ENCODE measurements around the gene AFAP1L2. TPM values are rescaled to one million over a fixed set of nuclear protein-coding genes. Genes with fewer than 3 reads are reported as not detected.

Gene AFAP1L2
- total and polyA plus RNA-seq, 9 of the 15 experiments (the other 6 are each of a cell fraction or from before 2014, with no cell fraction given): 0.07 TPM; not detected in 8

DNA sequence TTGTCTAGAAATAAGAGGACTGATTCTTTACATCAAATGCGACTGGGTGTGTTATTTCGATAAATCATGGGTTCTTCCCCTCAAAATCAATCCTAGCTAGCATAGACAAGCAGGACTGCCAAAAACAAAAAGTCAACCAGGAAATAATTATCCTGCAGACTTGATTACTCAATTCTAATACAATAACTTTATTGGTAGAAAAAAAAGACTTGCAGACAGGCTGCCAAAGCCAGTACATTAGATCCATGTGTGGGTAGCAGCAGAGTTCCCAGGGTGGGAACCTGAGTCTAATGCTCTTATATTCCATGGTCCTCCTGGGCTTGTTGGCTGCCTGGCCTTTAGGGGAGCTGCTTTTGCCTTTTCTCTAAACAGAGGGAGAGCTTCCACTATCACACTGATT lies 7.8 kb downstream of the AFAP1L2 start:
- Histone ChIP-seq H3K9me3 (replicated peaks; ENCODE audit: control insufficient read depth, insufficient read depth, low read depth, low read length) (no peaks in the 10 kb centered on the region), H3K4me1 (replicated peaks in 1 of 2; ENCODE audit: control insufficient read depth in 2 of 2, insufficient read depth in 2 of 2, low read length in 2 of 2) (no peaks in the 10 kb centered on the region), H4K20me1 (replicated peaks; ENCODE audit: control insufficient read depth, insufficient read depth, low read length) (no peaks in the 10 kb centered on the region; the same call in 1 of the 2 replicates), H3K36me3 (ENCODE audit: control insufficient read depth, insufficient read depth, low read length) (no peaks in the 10 kb centered on the region), H3K79me2 (ENCODE audit: control insufficient read depth, insufficient read depth, low read length) (no peaks in the 10 kb centered on the region), H3K9me1 (ENCODE audit: control insufficient read depth, insufficient read depth, low read length) (no peaks in the 10 kb centered on the region), H3K27ac (ENCODE audit: extremely low read depth, low read depth, low read length) (no peak overlapping the region), H3K4me3 (no peak overlapping the region), H3K27me3 (ENCODE audit: control insufficient read depth in 2 of 2, insufficient read depth in 2 of 2, low read length in 2 of 2) (peaks cover 0 to 23% of the 10 kb centered on the region in 2 experiments; a peak in 2 of 5 replicates), H2AFZ (ENCODE audit: low read depth, low read length) (no peak overlapping the region), H3K4me2 (ENCODE audit: insufficient read depth, low read length) (no peak overlapping the region), H3K9ac (ENCODE audit: insufficient read depth in 1 of 2, low read depth in 2 of 2, low read length in 2 of 2) (no peak overlapping the region)
- FAIRE-seq (no peak), ATAC-seq (no peak), DNase-seq (ENCODE audit: extremely low read depth in 1 of 4, low spot score in 3 of 4) (no peak)
- in situ Hi-C loops (cut with MboI) (no loop called here), intact Hi-C loops (cut with micrococcal nuclease) (no loop called here)
- ChIA-PET CTCF (ENCODE audit: low intra/inter-chr PET ratio) (no interaction called here), POLR2A (no interaction called here)
- TF ChIP-seq SMAD2 (IDR thresholded peaks at IDR 0.05; ENCODE audit: low read depth, low read length) (no peak), FOXJ3 (CRISPR knock-in tag; IDR thresholded peaks at IDR 0.05) (no peak), ELK3 (CRISPR knock-in tag; IDR thresholded peaks at IDR 0.05) (no peak), BACH1 (tag; IDR thresholded peaks at IDR 0.05) (no peak), HDAC8 (tag; IDR thresholded peaks at IDR 0.05) (no peak), RBBP5 (IDR thresholded peaks at IDR 0.05; ENCODE audit: borderline replicate concordance, insufficient read depth, low read length, poor library complexity, severe bottlenecking) (no peak)
- TF ChIP-seq, protein P1, sequence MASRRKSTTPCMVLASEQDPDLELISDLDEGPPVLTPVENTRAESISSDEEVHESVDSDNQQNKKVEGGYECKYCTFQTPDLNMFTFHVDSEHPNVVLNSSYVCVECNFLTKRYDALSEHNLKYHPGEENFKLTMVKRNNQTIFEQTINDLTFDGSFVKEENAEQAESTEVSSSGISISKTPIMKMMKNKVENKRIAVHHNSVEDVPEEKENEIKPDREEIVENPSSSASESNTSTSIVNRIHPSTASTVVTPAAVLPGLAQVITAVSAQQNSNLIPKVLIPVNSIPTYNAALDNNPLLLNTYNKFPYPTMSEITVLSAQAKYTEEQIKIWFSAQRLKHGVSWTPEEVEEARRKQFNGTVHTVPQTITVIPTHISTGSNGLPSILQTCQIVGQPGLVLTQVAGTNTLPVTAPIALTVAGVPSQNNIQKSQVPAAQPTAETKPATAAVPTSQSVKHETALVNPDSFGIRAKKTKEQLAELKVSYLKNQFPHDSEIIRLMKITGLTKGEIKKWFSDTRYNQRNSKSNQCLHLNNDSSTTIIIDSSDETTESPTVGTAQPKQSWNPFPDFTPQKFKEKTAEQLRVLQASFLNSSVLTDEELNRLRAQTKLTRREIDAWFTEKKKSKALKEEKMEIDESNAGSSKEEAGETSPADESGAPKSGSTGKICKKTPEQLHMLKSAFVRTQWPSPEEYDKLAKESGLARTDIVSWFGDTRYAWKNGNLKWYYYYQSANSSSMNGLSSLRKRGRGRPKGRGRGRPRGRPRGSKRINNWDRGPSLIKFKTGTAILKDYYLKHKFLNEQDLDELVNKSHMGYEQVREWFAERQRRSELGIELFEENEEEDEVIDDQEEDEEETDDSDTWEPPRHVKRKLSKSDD (conservative IDR thresholded peaks at IDR 0.05; ENCODE audit: low read length): no peak
- TF ChIP-seq, protein P2, sequence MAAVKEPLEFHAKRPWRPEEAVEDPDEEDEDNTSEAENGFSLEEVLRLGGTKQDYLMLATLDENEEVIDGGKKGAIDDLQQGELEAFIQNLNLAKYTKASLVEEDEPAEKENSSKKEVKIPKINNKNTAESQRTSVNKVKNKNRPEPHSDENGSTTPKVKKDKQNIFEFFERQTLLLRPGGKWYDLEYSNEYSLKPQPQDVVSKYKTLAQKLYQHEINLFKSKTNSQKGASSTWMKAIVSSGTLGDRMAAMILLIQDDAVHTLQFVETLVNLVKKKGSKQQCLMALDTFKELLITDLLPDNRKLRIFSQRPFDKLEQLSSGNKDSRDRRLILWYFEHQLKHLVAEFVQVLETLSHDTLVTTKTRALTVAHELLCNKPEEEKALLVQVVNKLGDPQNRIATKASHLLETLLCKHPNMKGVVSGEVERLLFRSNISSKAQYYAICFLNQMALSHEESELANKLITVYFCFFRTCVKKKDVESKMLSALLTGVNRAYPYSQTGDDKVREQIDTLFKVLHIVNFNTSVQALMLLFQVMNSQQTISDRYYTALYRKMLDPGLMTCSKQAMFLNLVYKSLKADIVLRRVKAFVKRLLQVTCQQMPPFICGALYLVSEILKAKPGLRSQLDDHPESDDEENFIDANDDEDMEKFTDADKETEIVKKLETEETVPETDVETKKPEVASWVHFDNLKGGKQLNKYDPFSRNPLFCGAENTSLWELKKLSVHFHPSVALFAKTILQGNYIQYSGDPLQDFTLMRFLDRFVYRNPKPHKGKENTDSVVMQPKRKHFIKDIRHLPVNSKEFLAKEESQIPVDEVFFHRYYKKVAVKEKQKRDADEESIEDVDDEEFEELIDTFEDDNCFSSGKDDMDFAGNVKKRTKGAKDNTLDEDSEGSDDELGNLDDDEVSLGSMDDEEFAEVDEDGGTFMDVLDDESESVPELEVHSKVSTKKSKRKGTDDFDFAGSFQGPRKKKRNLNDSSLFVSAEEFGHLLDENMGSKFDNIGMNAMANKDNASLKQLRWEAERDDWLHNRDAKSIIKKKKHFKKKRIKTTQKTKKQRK (IDR thresholded peaks at IDR 0.05; ENCODE audit: borderline replicate concordance, low read depth, low read length): no peak
- TF ChIP-seq, protein P3, sequence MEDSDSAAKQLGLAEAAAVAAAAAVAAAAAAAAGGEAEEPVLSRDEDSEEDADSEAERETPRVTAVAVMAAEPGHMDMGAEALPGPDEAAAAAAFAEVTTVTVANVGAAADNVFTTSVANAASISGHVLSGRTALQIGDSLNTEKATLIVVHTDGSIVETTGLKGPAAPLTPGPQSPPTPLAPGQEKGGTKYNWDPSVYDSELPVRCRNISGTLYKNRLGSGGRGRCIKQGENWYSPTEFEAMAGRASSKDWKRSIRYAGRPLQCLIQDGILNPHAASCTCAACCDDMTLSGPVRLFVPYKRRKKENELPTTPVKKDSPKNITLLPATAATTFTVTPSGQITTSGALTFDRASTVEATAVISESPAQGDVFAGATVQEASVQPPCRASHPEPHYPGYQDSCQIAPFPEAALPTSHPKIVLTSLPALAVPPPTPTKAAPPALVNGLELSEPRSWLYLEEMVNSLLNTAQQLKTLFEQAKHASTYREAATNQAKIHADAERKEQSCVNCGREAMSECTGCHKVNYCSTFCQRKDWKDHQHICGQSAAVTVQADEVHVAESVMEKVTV (CRISPR knock-in tag; IDR thresholded peaks at IDR 0.05): no peak
- WGBS (ENCODE audit: insufficient coverage, low coverage, missing lambda C conversion rate): 0% methylated on average over 1 of the region's 2 CpGs
- BruUV-seq (replicated peaks): no TSS peak

All from K562 (cell line).